ENCODE results near the gene TAF6L.

GRCh38 chr11:62794201-62794775, 23.1 kb downstream of the TAF6L start:
- no peak for TF ChIP-seq ESRRA (CRISPR knock-in tag; IDR thresholded peaks at IDR 0.05; ENCODE audit: borderline replicate concordance)
- TF ChIP-seq, protein P1, sequence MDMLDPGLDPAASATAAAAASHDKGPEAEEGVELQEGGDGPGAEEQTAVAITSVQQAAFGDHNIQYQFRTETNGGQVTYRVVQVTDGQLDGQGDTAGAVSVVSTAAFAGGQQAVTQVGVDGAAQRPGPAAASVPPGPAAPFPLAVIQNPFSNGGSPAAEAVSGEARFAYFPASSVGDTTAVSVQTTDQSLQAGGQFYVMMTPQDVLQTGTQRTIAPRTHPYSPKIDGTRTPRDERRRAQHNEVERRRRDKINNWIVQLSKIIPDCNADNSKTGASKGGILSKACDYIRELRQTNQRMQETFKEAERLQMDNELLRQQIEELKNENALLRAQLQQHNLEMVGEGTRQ (CRISPR knock-in tag; IDR thresholded peaks at IDR 0.05), result no peak
- TF ChIP-seq ZNF317 (CRISPR knock-in tag; IDR thresholded peaks at IDR 0.05; ENCODE audit: borderline replicate concordance, low read depth), result no peak
- no peak for TF ChIP-seq IRF1 (CRISPR knock-in tag; IDR thresholded peaks at IDR 0.05)

Measured in WTC11 (cell line).